Activated naive CD4-positive, alpha-beta T cell treated with anti-CD3 and anti-CD28 coated beads, Interleukin-2, amount 50 U/mL, for 72 hours (primary cell): ENCODE data around the gene MSTO1. TPM values are rescaled to one million over a fixed set of nuclear protein-coding genes. Genes with fewer than 3 reads are reported as not detected.
"Not testable (repeated sequence)": the region's sequence is repeated elsewhere in the genome, so short reads cannot be mapped to it uniquely, and the experiment has no call there.

ENCODE experiments used
- ATAC-seq, 2 donors: fragments of 150-1000 bp; cut with Tn5 transposase; 2 replicates each; pipeline ENCODE4 v1.10.0; 2021; ENCODE audit warnings: mild to moderate bottlenecking in 2 of 2, moderate library complexity in 2 of 2
- DNase-seq, 2 donors: peaks; one replicate each; pipeline ENCODE4 v3.0.0; 2021 to 2022; ENCODE audit warnings: low spot score in 2 of 2
- H3K27ac Mint-ChIP-seq, 2 donors: one replicate each; pipeline ENCODE4 v1.8.0; 2022; ENCODE audit warnings: mild to moderate bottlenecking in 2 of 2, mixed read lengths in 2 of 2
- H3K36me3 Mint-ChIP-seq, 2 donors: one replicate each; pipeline ENCODE4 v1.8.0; 2022; ENCODE audit warnings: mixed read lengths in 2 of 2
- H3K9me3 Mint-ChIP-seq, 2 donors: one replicate each; pipeline ENCODE4 v1.8.0; 2022; ENCODE audit warnings: mixed read lengths in 2 of 2
- total RNA-seq, 2 donors: library from RNA; stranded (reverse); gene quantifications; one replicate each; pipeline ENCODE4 v1.2.3, GENCODE V29; 2022

Gene MSTO1
- total RNA-seq, 2 donors from 2014 or later, result 50.1 to 55.3 TPM

- no peaks in the 10 kb centered on the region for H3K9me3 Mint-ChIP-seq
- H3K36me3 Mint-ChIP-seq, result no peaks in the 10 kb centered on the region
- DNase-seq (no peak), ATAC-seq (peak; percentile 54 to 78)
- H3K27ac Mint-ChIP-seq, result peak overlapping the region; percentile 82 to 84
These were observed 11.1 kb upstream of the MSTO1 start for GRCh38 chr1:155598842-155599331.

- not testable (repeated sequence) for ATAC-seq, H3K36me3 Mint-ChIP-seq, H3K27ac Mint-ChIP-seq, H3K9me3 Mint-ChIP-seq, DNase-seq
These were observed 10.0 kb upstream of the MSTO1 start for GRCh38 chr1:155599828-155600572.

DNA sequence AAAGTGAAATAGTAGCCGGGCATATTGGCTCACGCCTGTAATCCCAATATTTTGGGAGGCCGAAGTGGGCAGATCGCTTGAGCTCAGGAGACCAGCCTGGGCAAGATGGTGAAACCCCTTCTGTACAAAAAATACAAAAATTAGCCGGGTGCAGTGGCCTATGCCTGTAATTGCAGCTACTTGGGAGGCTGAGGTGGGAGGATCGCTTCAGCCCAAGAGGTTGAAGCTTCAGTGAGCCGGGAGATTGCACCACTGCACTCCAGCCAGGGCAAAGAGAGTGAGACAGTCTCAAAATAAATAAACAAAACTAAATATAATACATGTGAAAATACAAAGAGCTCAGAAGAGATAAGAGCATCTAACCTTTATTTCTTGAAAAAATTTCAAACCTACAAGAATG, 2.3 kb upstream of the MSTO1 start:
- DNase-seq (peak in 1 of 2 donors; percentile 41), ATAC-seq (no peak)
- no peaks in the 10 kb centered on the region for H3K9me3 Mint-ChIP-seq
- H3K27ac Mint-ChIP-seq, result no peak overlapping the region
- peaks cover 7 to 9% of the 10 kb centered on the region in 2 donors for H3K36me3 Mint-ChIP-seq

DNA sequence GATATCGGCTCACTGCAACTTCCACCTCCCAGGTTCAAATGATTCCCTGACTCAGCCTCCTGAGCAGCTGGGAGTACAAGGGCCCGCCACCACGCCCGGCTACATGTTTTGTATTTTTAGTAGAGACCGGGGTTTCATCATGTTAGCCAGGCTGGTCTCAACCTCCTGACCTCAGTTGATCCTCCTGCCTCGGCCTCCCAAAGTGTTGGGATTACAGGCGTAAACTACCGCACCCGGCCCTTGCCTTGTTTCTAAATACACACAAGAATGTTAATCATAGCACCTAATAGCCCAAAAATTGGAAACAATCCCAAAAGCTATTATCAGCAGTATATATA, 1.2 kb upstream of the MSTO1 start:
- peak in 1 of 2 donors; percentile 43 for DNase-seq
- H3K36me3 Mint-ChIP-seq, result peaks cover 11 to 14% of the 10 kb centered on the region in 2 donors
- no peak overlapping the region for H3K27ac Mint-ChIP-seq
- no peak for ATAC-seq
- H3K9me3 Mint-ChIP-seq, result no peaks in the 10 kb centered on the region

DNA sequence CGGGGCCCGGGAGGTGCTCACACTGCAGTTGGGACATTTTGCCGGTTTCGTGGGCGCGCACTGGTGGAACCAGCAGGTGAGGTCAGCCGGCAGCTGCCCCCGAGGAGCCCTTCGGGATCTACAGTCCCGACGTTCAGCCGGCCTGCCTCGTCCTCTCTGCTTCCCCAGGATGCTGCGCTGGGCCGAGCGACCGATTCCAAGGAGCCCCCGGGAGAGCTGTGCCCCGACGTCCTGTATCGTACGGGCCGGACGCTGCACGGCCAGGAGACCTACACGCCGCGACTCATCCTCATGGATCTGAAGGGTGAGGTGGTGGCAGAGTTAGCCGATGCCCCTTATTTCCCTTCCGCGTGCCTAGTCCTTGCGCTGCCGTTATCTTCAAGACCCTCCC, 234 bp downstream of the MSTO1 start:
- not testable (repeated sequence) for ATAC-seq, DNase-seq, H3K9me3 Mint-ChIP-seq
- peaks cover 15 to 18% of the 10 kb centered on the region in 2 donors for H3K36me3 Mint-ChIP-seq
- peak overlapping the region in 1 of 2 donors; percentile 91 for H3K27ac Mint-ChIP-seq

DNA sequence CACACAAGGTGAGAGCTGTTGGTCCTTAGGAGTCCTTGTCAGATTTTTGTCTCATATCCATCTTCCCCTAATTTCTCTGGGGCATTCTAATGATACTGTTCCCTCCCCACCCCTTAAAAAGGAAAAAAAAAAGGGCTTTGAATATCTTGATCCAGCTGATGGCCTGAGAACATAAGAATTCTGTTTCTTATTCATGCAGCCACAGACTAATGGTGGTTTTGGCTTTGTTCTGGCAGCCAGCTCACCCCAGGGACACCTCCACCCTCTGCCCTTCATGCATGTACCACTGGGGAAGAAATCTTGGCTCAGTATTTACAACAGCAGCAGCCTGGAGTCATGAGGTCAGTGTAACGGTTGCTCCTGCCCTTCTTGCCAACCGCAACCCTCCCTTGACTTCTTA, 3.2 kb downstream of the MSTO1 start:
- ATAC-seq, result not testable (repeated sequence)

DNA sequence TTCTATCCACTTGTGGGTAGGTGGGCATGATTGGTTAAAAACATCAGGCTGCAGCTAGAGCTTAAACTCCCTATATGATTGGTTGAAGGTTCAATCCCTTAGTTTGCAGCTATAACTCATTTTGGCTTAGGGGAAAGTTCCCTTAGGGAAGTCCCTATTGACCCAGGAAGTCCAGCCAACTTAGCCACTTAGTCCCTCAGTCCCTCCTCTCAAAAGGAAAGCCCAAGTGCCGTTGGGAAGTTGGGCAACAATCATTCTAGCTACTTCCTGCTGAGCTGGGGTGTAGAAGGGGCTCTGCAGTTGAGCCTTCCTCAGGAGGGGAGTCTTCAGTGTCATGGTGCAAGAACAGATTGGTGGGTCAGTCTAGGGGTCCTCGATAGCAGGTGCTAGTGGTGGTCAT, 12.2 kb downstream of the MSTO1 start:
- no peak for ATAC-seq
- Mint-ChIP-seq H3K27ac (no peak overlapping the region), H3K9me3 (no peaks in the 10 kb centered on the region), H3K36me3 (no peaks in the 10 kb centered on the region)
- DNase-seq, result no peak

More for the DNA sequence above, 3.2 kb downstream of the MSTO1 start:
- not testable (repeated sequence) for H3K9me3 Mint-ChIP-seq, DNase-seq
- Mint-ChIP-seq H3K36me3 (peaks cover 15 to 18% of the 10 kb centered on the region in 2 donors), H3K27ac (peak overlapping the region; percentile 36 to 55)

- ATAC-seq (no peak), DNase-seq (no peak)
- no peaks in the 10 kb centered on the region for H3K9me3 Mint-ChIP-seq
- no peaks in the 10 kb centered on the region for H3K36me3 Mint-ChIP-seq
- no peak overlapping the region for H3K27ac Mint-ChIP-seq
These were observed 13.3 kb downstream of the MSTO1 start for GRCh38 chr1:155623357-155623756.

DNA sequence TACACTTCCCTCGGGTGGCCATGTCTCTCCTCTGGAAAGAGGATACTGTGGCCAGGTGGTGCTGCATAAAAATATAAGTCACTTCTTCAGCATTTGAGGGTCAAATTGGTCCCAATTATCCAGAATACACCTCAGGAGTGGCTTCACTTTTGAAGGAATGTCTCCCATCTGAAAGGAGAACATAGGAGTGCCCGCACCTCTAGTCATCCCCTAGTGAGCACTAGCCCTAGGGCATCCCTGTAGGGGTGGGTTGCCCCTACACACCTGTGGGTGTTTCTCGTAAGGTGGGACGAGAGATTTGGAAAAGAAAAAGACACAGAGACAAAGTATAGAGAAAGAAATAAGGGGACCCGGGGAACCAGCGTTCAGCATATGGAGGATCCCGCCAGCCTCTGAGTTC, 16.4 kb downstream of the MSTO1 start:
- not testable (repeated sequence) for ATAC-seq, H3K36me3 Mint-ChIP-seq, DNase-seq, H3K9me3 Mint-ChIP-seq, H3K27ac Mint-ChIP-seq

DNA sequence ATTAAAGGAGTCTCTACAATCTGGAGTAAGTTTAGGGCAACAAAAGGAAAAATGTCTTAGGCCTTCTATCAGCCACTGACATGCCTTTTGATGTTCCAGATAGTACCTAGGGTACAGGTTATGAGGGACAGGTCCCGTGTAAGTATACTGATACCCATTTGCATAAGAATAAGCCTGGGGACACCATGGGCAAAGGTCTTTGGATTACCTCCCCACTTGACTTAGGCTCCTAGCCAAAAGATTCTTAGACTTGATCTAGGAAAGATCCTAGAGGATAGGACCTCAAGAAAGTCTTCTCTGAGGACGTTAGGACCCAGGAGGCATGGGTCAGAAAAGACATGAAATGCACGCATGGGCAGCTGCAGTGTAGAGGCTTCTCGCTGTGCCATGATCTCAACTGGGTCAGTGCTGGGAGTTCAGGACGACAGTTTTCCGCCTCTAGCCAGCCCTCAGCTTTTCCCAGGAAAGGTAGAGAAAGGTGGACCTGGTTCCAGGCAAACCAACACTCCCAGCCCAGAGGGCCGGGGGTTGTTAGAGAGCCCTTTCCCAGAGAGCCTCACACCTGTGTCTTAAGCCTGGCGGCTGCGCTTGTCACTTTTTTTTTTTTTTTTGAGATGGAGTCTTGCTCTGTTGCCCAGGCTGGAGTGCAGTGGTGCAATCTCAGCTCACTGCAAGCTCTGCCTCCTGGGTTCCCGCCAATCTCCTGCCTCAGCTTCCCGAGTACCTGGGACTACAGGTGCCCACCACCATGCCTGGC, 26.6 kb downstream of the MSTO1 start:
- DNase-seq (no peak), ATAC-seq (peak; percentile 19 to 28)
- H3K36me3 Mint-ChIP-seq, result peaks cover 9% of the 10 kb centered on the region in 2 donors
- peaks cover 1 to 2% of the 10 kb centered on the region in 2 donors for H3K9me3 Mint-ChIP-seq
- peak overlapping the region; percentile 91 to 97 for H3K27ac Mint-ChIP-seq

GRCh38 chr1:155640367-155640766, 30.3 kb downstream of the MSTO1 start:
- Mint-ChIP-seq H3K27ac (no peak overlapping the region), H3K36me3 (peaks cover 17 to 22% of the 10 kb centered on the region in 2 donors), H3K9me3 (peaks cover 9 to 11% of the 10 kb centered on the region in 2 donors)
- DNase-seq (no peak), ATAC-seq (no peak)

DNA sequence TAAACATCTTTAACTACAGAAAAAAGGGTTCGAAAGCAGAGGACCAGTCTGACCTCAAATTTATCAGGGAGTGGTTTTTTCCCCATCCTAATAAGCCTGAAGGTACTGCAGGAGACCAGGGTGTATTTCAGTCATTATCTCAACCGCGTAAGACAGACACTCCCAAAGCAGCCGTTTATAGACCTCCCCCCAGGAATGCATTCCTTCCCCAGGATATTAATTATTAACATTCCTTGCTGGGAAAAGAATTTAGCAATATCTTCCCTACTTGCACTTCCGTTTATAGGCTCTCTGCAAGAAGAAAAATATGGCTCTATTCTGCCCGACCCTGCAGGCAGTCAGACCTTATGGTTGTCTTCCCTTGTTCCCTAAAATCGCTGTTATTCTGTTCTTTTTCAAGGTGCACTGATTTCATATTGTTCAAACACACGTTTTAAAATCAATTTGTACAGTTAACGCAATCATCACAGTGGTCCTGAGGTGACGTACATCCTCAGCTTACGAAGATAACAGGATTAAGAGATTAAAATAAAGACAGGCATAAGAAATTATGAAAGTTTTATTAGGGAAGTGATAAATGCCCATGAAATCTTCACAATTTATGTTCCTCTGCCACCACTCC, 32.7 kb downstream of the MSTO1 start:
- ATAC-seq, H3K27ac Mint-ChIP-seq, DNase-seq: not testable (repeated sequence)
- peaks cover 9 to 11% of the 10 kb centered on the region in 2 donors for H3K9me3 Mint-ChIP-seq
- peaks cover 10 to 15% of the 10 kb centered on the region in 2 donors for H3K36me3 Mint-ChIP-seq

- no peak overlapping the region for H3K27ac Mint-ChIP-seq
- H3K9me3 Mint-ChIP-seq, result peaks cover 9 to 11% of the 10 kb centered on the region in 2 donors
- no peak for DNase-seq
- peaks cover 10 to 15% of the 10 kb centered on the region in 2 donors for H3K36me3 Mint-ChIP-seq
- no peak for ATAC-seq
These were observed 33.2 kb downstream of the MSTO1 start for GRCh38 chr1:155643230-155643629.

- ATAC-seq, result no peak
- no peak for DNase-seq
- Mint-ChIP-seq H3K27ac (no peak overlapping the region), H3K9me3 (peaks cover 9 to 11% of the 10 kb centered on the region in 2 donors), H3K36me3 (peaks cover 10 to 15% of the 10 kb centered on the region in 2 donors)
These were observed 35.1 kb downstream of the MSTO1 start for GRCh38 chr1:155645034-155645598.

DNA sequence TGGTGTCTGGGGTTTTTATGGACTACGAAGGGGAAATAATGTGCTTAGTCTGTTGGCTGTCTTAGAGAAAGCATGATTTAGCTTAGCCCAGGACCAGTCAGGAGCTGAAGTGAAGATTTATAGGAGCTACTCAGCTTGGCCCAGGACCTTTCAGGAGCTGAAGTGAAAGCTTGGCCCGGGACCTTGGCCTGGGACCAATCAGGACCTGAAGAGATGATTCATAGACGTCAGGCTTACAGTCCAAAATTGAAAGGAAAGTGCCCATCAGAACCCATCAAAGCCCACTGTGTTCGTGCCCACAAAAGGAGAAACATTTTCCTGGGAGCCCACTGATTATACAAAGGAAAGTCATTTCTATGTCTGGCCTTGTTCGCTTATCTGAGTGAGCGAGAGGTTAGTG, 35.6 kb downstream of the MSTO1 start:
- H3K27ac Mint-ChIP-seq, result no peak overlapping the region
- peaks cover 10 to 15% of the 10 kb centered on the region in 2 donors for H3K36me3 Mint-ChIP-seq
- H3K9me3 Mint-ChIP-seq, result peaks cover 9 to 11% of the 10 kb centered on the region in 2 donors
- DNase-seq (no peak), ATAC-seq (no peak)

GRCh38 chr1:155646307-155646706, 36.3 kb downstream of the MSTO1 start:
- no peak for ATAC-seq
- Mint-ChIP-seq H3K9me3 (peaks cover 9 to 11% of the 10 kb centered on the region in 2 donors), H3K27ac (no peak overlapping the region), H3K36me3 (peaks cover 10 to 15% of the 10 kb centered on the region in 2 donors)
- no peak for DNase-seq
